Measurements from ENCODE around the gene UBAP2. TPM values are rescaled to one million over a fixed set of nuclear protein-coding genes. Genes with fewer than 3 reads are reported as not detected.
"Not testable (repeated sequence)": the region's sequence is repeated elsewhere in the genome, so short reads cannot be mapped to it uniquely, and the experiment has no call there.

UBAP2 gene
- total RNA-seq, 1 experiment from 2014 or later = 45.5 TPM

- Mint-ChIP-seq H3K27ac (ENCODE audit: unreplicated experiment) (no peak overlapping the region), H3K4me3 (ENCODE audit: low read depth, unreplicated experiment) (no peak overlapping the region), H3K36me3 (ENCODE audit: insufficient read depth, unreplicated experiment) (no peaks in the 10 kb centered on the region), H3K4me1 (ENCODE audit: low read depth, unreplicated experiment) (no peaks in the 10 kb centered on the region), H3K27me3 (ENCODE audit: unreplicated experiment) (no peaks in the 10 kb centered on the region), H3K9me3 (ENCODE audit: low read depth, unreplicated experiment) (no peaks in the 10 kb centered on the region)
- no peak for DNase-seq
- BruUV-seq (replicated peaks) = no TSS peak
- intact Hi-C loops (cut with micrococcal nuclease; ENCODE audit: unreplicated experiment) = no loop called here
- CTCF ChIA-PET = no interaction called here
- TF ChIP-seq CTCF (IDR thresholded peaks at IDR 0.05; ENCODE audit: unreplicated experiment) = no peak
These were observed 20.7 kb downstream of the UBAP2 start for GRCh38 chr9:34027845-34028574.

GRCh38 chr9:34025811-34026210 is 22.9 kb downstream of the UBAP2 start:
- CTCF ChIA-PET = no interaction called here
- H3K4me1 Mint-ChIP-seq (ENCODE audit: low read depth, unreplicated experiment) = no peaks in the 10 kb centered on the region

DNA sequence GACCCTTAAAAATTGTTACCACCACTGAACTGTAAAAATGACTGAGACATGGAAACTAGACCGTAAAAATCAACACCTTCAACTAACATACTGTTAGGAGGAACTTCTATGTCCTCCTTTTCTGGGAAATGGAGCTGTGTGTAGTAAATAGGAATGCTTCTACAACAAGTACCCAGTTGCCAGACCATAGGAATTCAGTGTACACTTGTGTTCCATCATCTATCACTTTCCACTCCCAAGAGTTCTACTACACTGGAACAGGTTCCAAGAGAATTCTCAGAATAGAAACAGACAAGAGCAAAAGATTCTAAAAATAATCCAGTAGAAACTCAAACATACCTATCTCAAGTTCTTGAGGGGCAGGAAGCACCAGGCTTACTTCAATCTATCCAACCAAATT is 23.6 kb downstream of the UBAP2 start:
- no peaks in the 10 kb centered on the region for H3K27me3 Mint-ChIP-seq (ENCODE audit: unreplicated experiment)
- BruUV-seq (replicated peaks) = no TSS peak
- H3K4me1 Mint-ChIP-seq (ENCODE audit: low read depth, unreplicated experiment) = no peaks in the 10 kb centered on the region
- no peaks in the 10 kb centered on the region for H3K9me3 Mint-ChIP-seq (ENCODE audit: low read depth, unreplicated experiment)
- CTCF ChIA-PET = no interaction called here
- intact Hi-C loops (cut with micrococcal nuclease; ENCODE audit: unreplicated experiment) = no loop called here
- no peak for DNase-seq
- TF ChIP-seq CTCF (IDR thresholded peaks at IDR 0.05; ENCODE audit: unreplicated experiment) = no peak
- H3K27ac Mint-ChIP-seq (ENCODE audit: unreplicated experiment) = no peak overlapping the region
- H3K4me3 Mint-ChIP-seq (ENCODE audit: low read depth, unreplicated experiment) = no peak overlapping the region
- H3K36me3 Mint-ChIP-seq (ENCODE audit: insufficient read depth, unreplicated experiment) = no peaks in the 10 kb centered on the region

More at GRCh38 chr9:34025811-34026210, 22.9 kb downstream of the UBAP2 start:
- Mint-ChIP-seq H3K4me3 (ENCODE audit: low read depth, unreplicated experiment) (no peak overlapping the region), H3K27me3 (ENCODE audit: unreplicated experiment) (no peaks in the 10 kb centered on the region), H3K27ac (ENCODE audit: unreplicated experiment) (no peak overlapping the region), H3K9me3 (ENCODE audit: low read depth, unreplicated experiment) (no peaks in the 10 kb centered on the region), H3K36me3 (ENCODE audit: insufficient read depth, unreplicated experiment) (no peaks in the 10 kb centered on the region)
- intact Hi-C loops (cut with micrococcal nuclease; ENCODE audit: unreplicated experiment) = no loop called here
- TF ChIP-seq CTCF (IDR thresholded peaks at IDR 0.05; ENCODE audit: unreplicated experiment) = no peak
- no peak for DNase-seq
- BruUV-seq (replicated peaks) = no TSS peak

DNA sequence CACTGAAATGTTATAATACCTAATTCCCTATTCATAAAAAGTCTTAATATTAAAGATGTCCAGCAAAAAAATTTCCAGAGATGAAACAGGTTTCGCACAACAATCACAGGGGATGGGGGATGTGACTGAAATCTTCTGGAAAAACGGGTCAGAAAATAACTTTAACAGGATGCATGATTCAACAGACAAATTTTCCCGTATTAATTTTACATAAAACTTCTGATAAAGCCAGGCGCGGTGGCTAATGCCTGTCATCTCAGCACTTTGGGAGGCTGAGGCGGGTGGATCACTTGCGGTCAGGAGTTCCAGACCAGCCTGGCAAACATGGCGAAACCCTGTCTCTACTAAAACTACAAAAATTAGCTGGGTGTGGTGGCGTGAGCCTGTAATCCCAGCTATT is 24.2 kb downstream of the UBAP2 start:
- intact Hi-C loops (cut with micrococcal nuclease; ENCODE audit: unreplicated experiment); CTCF ChIA-PET; H3K27ac Mint-ChIP-seq (ENCODE audit: unreplicated experiment); H3K4me3 Mint-ChIP-seq (ENCODE audit: low read depth, unreplicated experiment); BruUV-seq (replicated peaks); H3K27me3 Mint-ChIP-seq (ENCODE audit: unreplicated experiment); H3K36me3 Mint-ChIP-seq (ENCODE audit: insufficient read depth, unreplicated experiment); DNase-seq; H3K9me3 Mint-ChIP-seq (ENCODE audit: low read depth, unreplicated experiment); H3K4me1 Mint-ChIP-seq (ENCODE audit: low read depth, unreplicated experiment): not testable (repeated sequence)

DNA sequence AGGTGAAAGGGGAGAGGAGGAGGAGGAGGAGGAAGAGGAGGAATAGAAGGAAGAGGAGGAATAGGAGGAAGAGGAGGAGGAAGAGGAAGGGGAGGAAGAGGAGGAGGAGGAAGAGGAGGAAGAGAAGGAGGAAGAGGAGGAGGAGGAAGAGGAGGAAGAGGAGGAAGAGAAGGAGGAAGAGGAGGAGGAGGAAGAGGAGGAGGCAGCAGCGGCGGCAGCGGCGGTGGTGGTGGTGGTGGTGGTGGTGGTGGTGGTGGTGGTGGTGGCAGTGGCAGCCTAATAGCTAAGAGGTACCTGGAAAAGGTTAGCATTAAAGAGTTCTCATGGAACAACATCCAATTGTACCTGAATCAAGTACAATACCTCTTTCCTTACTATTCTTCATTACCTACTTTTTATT is 32.5 kb downstream of the UBAP2 start:
- intact Hi-C loops (cut with micrococcal nuclease; ENCODE audit: unreplicated experiment) = no loop called here
- no peak for TF ChIP-seq CTCF (IDR thresholded peaks at IDR 0.05; ENCODE audit: unreplicated experiment)
- H3K4me3 Mint-ChIP-seq (ENCODE audit: low read depth, unreplicated experiment) = no peak overlapping the region
- DNase-seq = no peak
- H3K27me3 Mint-ChIP-seq (ENCODE audit: unreplicated experiment) = no peaks in the 10 kb centered on the region
- H3K27ac Mint-ChIP-seq (ENCODE audit: unreplicated experiment) = no peak overlapping the region
- CTCF ChIA-PET = no interaction called here
- peaks cover 34% of the 10 kb centered on the region for H3K36me3 Mint-ChIP-seq (ENCODE audit: insufficient read depth, unreplicated experiment)
- no peaks in the 10 kb centered on the region for H3K4me1 Mint-ChIP-seq (ENCODE audit: low read depth, unreplicated experiment)
- no TSS peak for BruUV-seq (replicated peaks)
- no peaks in the 10 kb centered on the region for H3K9me3 Mint-ChIP-seq (ENCODE audit: low read depth, unreplicated experiment)

Data from Calu3 (cell line).